Right renal pelvis (tissue), 4 donors: ENCODE results near the gene RILP. TPM values are rescaled to one million over a fixed set of nuclear protein-coding genes. Genes with fewer than 3 reads are reported as not detected.

ENCODE experiments used
- DNase-seq, 4 donors: peaks; one replicate each; pipeline ENCODE4 v3.0.0-alpha.2; 2013; ENCODE audit warnings: low read depth in 4 of 4, low spot score in 3 of 4, missing footprints in 1 of 4
- polyA plus RNA-seq, 4 donors: library from polyadenylated mRNA; unstranded; fragments of 120-200 nt; gene quantifications; one replicate each; pipeline ENCODE4 v1.2.1, GENCODE V29; 2013; ENCODE audit not compliant: insufficient read length in 4 of 4

RILP gene
- polyA plus RNA-seq, 4 donors = 4.1 to 5.4 (median 4.2) TPM

DNA sequence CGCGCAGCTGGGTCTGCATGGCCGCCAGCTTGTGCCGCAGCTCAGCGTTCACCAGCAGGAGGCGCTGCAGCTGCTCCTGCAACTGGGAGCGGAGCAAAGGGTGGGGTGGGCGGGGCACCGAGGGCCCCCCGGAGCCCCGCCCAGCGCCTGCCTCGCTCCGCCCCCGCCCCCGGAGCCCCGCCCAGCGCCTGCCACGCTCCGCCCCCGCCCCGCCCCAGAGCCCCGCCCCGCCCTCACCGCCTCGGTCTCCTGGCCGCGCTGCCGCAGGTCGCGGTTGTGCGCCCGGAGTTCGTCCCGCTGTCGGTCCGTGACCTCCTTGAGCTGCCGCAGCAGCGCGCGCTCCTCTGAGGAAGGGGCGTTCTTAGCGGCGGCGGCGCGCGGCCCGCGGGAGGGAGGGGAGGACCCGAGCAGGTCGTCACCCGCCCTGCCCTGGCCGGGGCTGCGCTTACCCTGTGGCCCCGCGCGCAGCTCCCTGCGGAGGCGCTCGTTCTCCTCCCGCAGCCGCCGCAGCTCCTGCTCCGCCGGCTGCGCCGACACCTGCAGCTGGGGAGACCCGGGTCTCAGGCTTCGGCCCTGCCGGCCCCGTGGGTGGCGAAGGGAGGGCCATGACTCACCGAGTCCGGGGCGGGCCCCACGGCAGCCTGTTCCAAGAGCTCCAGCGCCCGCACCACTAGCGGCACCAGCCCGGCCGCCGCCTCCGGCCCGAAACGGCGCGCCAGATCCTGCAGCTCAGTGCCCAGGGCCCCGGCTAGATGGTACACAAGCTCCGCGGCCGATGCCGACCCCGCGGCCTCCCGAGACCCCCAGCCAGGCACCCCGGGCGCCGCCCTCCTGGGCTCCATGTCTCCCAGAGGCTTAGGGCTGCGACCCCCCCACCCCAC is 463 bp downstream of the RILP start:
- peak; percentile 93 to 95 (median 93) for DNase-seq

DNA sequence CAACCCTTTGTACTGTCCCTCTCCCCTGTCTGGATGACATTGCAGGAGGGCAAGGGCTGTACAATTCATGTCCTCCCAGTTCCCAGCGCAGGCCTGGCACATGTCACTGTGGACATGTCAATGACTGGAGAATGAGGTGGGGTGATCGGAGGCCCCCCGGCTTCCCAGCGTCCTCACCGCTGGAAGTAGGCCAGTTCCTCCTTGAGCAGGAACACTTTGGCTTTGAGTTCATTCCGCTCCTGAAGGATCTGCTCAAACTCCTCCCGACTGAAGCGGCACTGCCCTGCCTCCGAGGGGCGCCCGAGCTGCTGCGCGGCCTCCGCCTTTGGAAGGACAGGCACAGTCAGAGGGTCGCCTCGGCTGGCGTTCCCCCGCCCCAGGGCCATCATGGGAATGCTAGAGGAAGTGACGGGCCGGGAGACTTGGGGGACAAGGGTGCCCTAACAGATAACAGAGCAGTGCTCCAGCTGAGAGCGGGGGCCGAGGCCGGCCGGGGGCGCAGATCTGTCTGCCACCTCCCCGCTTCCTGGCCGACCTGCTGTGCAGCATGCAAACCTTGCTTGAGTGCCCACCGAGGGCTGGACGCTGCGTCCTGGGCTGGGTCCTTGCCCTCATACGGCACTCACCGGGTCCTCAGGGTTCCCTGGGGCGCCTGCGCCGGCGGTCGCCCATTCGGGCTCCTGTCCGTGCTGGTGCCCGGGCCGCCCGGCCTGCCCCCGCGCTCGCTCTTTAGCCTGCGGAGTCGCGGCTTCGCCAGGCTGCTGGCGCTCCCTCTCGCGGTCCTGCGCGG is 1.3 kb downstream of the RILP start:
- DNase-seq = no peak

DNA sequence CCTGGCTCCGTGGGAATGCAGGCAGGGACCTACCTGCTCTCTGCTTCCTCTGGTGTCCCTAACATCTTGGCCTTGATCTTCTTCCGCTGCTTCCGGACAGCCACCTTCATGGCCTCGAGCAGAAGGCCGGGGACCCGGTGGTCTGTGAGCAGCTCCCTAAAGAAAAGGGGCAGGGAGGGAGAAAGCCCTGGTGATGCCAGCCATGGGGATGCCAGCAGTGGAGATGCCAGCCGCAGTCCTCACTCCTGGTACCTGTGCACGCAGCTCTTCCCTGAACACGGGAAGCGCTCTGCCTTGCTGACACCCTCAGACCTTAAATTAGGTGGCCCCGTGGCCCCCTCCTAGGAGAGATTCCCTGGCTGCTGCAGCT is 1.9 kb downstream of the RILP start:
- no peak for DNase-seq

DNA sequence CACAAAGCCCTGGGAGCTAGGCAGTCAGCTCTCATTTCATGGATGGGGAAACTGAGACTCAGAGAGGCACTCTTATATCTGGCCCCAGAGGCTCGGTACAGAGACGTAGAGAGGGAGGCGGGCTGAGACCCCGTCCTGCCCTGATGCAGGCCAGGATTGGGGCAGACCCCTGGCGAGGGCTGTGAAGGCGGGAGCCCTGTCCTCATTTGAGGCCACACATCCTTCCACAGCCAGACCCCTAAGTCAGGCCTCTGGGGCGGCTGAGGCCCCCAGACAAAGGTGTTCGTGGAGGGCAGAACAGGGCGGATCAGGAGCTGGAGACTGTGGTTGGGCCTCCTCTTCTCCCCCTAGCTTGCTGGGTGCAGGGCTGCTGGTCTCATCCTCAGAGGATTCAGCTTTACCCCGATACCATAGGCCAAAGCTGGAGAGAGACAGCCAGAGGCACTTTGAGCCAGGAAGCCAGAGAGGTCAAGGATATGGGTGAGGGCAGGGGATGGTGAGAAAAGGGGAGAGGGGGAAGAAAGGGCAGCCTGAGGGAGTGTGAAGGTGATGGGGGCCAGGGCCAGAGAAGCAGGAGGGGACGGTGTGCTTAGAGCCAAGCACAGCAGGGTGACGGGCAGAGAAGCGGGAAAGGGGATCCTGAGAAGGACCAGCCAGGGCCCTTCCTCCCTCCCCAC is 3.3 kb downstream of the RILP start:
- no peak for DNase-seq

DNA sequence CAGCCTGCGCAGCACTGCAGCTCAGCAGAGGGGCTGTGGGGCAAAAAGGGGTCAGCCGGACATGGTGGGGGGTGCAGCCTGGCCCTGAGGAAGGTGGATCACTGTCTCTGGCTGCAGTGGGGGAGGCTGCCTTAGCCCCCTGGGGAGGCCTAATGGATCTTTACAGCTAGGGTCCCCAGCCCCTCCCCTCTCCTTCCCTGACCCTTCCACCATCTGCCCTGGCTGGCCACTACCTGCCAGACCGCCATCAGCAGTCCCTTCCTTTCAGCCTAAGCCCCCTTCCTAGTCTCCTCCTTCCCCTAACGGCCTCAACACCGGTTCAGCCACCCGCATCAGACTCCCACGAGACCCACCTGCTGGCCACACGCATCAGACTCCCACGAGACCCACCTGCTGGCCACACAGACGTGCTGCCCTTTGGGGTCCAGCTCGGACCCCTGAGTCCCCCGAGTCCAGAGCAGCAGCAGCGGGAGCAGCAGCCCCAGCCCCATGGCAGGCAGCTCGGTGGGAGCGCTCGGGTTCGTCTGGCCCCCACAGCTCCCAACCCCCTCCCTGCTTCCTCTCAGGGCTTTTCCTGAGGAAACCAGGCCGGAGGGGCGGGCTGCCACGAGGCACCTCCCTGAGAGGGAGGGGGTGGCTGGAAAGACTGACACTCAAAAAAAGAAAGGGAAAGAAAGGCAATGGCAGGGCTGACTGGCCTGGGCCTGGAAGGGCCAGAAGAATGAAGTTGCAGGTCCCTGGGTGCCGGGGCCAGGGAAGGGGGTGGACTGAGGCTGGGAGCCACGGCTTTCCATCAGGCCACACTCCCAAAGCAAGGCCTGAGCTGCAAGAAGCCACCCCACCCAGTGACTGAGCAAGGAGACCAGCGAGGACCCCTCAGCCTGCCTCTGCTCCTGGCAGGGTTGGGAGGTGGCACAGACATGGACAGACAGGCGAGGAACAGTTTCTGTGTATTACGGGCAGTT is 4.2 kb downstream of the RILP start, which contains the start of gene SCARF1:
SCARF1 (minus strand) TSS at position 526 of the 965 bp plus-strand sequence; CDS start at position 491, 35 bp downstream.
- DNase-seq = no peak

DNA sequence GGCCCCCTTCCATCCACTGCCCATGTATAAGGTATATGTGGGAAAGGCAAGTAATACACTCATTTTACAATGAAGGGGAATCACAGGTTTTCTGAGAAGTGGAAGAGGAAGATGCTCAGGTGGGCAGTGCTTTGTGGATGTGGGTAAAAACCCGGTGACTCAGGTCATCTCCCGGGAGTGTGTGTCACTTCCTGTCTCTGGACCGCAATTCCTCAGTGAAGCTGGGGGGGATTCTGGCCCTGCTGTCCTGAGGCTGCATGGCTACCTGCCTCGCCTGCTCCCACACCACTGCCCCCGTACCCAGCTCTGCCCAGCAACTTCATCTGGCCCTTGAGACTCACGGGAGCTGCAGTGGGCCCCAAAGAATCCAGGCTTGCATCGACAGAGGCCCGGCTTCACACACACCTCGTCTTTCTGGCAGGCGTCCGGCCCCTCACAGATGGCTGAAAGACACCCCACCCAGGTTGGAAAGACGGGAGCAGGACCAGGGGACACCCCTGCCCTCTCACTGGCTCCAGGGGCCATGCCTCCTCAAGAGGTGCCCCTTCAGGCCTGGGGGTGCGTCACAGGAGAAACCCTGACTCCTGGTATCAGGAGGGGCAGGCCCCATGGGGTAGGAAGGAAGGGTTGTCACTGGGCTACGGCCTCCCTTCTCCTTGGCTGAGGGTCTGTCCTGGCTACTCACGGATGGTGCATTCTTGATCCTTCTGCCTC is 5.0 kb downstream of the RILP start:
- DNase-seq = no peak

DNA sequence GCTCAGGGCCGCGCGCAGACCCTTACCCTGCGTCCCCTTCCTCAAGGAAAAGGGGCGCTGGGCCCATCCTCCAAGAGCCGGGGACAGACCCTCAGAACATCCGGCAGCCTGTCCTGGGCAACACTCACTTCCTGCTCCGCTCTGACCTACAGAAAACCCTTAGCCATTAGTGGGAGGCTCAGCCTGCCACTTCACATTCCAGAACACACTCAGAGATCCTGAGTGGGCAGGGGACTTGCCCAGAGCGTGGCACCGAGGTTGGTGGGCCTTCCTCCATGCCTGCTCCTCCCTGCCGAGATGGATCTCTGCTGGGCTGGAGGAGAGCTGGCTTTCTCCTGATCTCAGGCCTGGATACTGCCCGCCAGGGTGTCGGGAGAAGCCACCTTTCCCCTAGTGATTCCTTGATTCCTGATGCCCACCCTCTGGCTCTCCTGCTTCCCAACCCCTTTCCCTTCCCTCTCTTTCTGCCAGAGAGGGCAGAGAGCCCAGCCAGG is 5.6 kb downstream of the RILP start:
- DNase-seq = no peak

DNA sequence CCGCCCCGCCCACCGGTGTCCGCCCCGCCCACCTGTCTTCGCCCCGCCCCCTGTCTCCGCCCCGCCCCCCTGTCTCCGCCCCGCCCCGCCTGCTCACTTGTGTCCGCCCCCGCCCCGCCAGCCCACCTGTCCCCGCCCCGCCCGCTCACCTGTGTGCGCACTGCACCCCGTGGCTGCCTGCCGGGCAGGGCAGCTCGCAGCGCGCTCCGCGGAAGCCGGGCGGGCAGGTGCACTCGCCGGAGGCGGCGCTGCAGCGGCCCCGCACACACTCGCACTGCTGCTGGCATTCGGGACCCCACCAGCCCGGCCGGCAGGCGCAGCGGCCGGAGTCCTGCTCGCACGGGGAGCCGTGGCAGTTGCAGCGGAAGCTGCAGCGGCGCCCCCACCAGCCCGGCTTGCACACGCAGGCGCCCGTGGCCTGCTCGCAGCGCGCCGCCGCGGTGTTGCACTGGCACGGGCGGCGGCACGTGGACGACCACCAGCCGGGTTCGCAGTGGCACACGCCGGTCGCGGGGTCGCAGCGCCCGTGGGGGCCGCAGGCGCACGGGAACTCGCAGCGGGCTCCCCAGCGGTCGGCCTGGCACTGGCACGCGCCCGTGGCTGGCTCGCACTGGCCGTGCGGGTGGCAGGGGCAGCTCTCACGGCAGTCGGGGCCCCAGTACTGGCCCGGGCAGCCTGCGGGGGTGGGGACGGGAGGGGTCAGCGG is 6.2 kb downstream of the RILP start:
- no peak for DNase-seq

DNA sequence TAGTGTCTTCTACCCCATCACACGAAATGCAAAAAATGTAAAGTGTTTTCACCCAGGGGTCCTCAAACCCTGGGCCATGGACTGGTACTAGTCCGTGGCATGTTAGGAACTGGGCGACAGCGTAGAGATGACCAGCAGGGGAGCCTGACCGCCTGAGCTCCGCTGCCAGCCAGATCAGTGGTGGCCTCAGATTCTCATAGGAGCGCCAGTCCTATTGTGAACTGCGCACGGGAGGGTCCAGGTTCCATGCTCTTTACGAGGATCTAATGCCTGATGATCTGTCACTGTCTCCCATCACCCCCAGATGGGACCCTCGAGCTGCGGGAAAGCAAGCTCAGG is 8.6 kb downstream of the RILP start:
- DNase-seq = no peak

DNA sequence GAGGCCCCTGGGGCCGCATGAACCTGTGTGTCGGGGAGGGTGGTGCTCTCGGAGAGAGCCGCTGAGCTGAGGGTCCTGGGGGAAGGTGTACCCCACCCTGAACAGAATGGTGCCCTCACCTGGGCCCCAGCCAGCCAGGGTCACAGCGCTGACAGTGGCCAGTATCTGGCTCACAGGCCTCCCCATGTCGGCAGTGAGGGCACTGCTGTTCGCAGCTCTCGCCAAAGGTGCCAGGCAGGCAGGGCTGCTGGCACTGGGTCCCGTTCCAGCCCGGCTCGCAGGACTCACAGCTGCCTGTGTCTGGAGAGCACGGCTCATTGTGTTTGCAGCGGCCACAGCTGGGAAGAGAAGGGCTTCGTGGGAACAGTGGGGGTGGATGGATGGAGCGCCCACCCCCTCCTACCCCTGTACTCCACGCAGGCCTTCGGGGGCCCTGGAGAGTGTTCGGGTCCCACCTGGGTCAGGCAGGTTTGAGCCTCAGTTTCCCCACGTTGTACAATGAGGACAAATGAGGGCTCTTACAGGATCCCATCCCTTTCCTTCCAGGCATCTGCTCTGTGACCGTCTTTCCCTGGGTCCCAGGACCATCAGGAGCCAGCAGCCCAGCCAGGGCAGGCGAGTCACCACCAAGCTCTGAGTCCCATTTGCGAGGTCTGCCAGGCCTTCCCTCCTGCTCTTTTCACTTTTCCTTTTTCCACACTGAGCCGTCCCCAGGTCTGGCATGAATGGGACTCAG is 9.2 kb downstream of the RILP start:
- no peak for DNase-seq

DNA sequence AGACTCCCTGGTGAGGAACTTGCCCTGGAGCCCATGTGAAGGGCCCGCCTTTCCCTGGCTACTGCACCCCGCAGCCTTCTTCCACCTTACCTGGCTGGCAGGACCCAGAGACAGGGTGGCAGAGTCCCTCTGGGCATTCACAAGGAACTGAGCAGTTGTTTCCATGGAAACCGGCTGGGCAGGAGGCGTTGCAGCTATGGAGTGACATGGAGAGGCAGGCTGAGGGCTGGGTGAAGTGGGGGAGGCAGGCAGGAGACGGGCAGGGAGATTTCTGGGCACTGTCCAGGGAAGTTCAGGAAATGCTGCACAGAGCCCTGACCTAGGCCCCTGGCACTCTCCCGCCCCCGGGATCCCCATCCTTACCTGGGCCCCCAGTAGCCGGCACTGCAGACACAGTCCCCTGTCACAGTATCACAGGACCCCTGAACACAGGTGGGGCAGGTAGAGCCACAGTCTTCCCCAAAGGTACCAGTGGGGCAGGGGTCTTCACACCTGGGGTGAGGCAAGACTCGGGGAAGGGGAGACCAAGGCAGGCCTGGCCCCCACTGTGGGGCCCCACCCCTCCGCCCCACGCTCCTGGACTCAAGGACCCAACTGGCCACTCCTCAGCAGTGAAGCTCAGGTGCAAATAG is 10.0 kb downstream of the RILP start:
- no peak for DNase-seq

DNA sequence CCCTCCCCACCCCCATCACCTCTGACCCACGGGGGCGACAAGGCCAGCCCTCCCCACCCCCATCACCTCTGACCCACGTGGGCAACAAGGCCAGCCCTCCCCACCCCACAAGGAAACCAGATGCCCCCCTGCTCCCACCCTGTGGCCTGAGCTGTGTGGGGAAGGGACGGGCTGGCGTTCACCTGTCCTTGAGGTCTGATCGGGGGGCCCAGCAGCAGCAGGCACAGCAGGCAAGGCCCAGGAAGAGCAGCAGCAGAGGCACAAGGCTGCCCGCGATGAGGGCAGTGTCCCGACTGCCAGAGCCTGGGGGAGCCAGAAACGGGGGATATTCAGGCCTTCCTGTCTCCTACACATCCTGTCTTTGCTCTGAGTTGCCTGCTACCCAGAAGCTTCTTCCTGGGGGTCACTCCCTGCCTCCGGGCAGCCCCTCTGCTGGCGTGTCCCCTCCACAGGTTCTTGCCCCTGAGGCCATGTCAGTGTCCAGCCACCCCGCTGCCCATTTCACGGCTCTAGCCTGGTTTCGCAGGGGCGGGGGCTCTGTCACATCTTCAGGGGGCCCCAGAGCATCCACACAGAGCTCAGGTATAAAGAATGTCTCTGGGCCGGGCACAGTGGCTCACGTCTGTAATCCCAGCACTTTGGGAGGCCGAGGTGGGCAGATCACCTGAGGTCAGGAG is 10.9 kb downstream of the RILP start:
- DNase-seq = no peak

DNA sequence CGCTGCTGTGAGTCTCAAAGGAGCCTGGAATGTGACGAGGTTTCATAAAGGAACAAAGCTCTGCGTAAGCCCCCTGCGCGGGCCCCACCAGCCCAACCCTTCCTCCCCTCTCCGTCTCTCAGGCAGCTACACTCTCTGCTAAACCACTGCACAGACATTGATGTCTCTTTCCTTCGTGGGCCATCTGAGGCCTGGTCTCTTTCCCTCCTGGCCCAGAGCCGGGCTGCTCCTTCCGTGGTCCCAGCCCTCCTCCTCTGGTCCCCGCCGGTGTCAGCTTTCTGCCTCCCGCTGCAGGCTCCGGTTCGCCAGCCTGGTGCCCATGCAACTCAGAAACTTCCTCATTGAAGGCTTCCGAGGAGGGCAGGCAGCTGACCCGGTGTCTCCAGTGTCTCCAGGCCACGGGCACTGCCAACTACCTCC is 11.5 kb downstream of the RILP start:
- no peak for DNase-seq

DNA sequence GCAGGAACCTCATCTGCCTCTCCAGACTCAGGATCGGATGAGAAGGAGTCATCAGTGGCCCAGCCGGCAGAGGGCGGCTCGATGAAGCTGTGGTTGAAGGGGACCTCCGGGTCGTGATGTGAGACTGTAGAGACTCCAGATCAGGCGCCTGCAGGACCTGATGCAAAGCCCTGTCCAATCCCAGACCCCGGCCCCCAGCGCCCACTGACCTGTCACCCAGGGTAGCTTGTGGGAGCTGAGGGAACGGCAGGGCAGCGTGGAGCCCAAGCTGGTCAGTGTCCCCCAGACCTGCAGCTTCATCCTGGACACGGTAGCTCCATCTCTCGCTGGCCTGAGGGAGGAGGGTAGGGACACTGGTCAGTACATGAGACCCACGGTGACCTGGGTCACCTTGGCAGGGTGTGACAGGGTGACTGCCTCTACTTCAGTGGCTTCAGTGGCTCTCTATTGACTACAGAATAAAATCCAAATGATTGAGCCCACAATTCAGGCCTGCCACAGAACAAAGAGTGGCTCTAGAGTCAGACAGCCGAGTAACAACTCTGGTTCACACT is 12.9 kb downstream of the RILP start:
- DNase-seq = no peak

DNA sequence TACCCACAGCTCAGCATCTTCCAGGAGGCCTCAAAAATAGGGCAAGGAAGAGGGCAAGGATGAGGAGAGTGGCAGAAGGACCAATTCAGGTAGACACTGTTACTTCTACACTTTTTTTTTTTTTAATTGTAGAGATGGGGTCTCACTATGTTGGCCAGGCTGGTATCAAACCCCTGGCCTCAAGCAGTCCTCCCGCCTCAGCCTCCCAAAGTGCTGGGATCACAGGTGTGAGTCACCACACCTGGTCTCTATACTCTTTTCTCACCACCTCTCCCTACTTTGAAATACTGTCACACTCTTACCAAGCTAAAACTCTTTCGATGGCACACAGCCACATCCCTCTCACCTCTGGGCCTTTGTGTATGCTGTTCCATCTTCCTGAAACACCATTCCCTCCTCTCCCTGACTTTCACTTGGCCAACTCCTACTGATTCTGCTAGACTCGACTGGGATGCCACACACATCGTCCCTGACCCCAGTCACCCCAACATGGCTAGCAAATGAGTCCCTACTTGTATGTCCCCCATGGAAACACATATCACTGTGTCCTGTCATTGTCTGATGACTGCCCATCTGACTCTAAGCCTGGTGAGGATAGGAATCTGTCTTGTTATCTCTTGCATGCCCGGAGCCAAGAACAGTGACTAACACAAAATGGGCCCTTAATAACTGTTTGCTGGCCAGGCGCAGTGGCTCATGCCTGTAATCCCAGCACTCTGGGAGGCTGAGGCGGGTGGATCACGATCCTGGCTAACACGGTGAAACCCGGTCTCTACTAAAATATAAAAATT is 13.8 kb downstream of the RILP start:
- DNase-seq = no peak
